ENCODE results near the gene ELOVL1. TPM values are rescaled to one million over a fixed set of nuclear protein-coding genes. Genes with fewer than 3 reads are reported as not detected.

ELOVL1 gene
- total RNA-seq, 2 donors from 2014 or later = 24.4 to 28.3 TPM

- DNase-seq = no peak
- WGBS, 2 experiments (ENCODE audit: insufficient coverage in 1 of 2, insufficient read length in 1 of 2) = 92 to 95% methylated on average over 2 of the region's 2 CpGs
- Histone ChIP-seq H3K4me1 (ENCODE audit: control insufficient read depth, insufficient read depth, low read length) (peaks cover 7% of the 10 kb centered on the region), H3K27ac (ENCODE audit: low read depth, low read length) (no peak overlapping the region), H3K9me3 (ENCODE audit: control insufficient read depth, low read length) (no peaks in the 10 kb centered on the region), H3K27me3 (ENCODE audit: control insufficient read depth, insufficient read depth, low read length, poor library complexity, severe bottlenecking) (no peaks in the 10 kb centered on the region), H3K9ac (ENCODE audit: extremely low read depth, low read length, poor library complexity, severe bottlenecking) (no peak overlapping the region), H3K4me3 (ENCODE audit: low read length) (no peak overlapping the region), H3K36me3 (ENCODE audit: control insufficient read depth, insufficient read depth, low read length) (peaks cover 35% of the 10 kb centered on the region)
- no peaks in the 10 kb centered on the region for H3K9me3 Mint-ChIP-seq
- no peak overlapping the region for H3K27ac Mint-ChIP-seq
- TF ChIP-seq CTCF (conservative IDR thresholded peaks at IDR 0.05) = no peak
- peaks cover 30% of the 10 kb centered on the region for H3K4me1 Mint-ChIP-seq
- H3K36me3 Mint-ChIP-seq (ENCODE audit: low read depth) = peaks cover 44% of the 10 kb centered on the region
- H3K27me3 Mint-ChIP-seq (ENCODE audit: insufficient read depth) = no peaks in the 10 kb centered on the region
- H3K4me3 Mint-ChIP-seq = peak overlapping the region; percentile 60
Observed at GRCh38 chr1:43365678-43366077, 2.1 kb downstream of the ELOVL1 start.

GRCh38 chr1:43363935-43364525 is 3.8 kb downstream of the ELOVL1 start:
- Mint-ChIP-seq H3K9me3 (no peaks in the 10 kb centered on the region), H3K27ac (no peak overlapping the region), H3K4me3 (no peak overlapping the region), H3K36me3 (ENCODE audit: low read depth) (peaks cover 55% of the 10 kb centered on the region), H3K4me1 (peaks cover 40% of the 10 kb centered on the region), H3K27me3 (ENCODE audit: insufficient read depth) (no peaks in the 10 kb centered on the region)
- H3K9me3 ChIP-seq (ENCODE audit: control insufficient read depth, low read length) = no peaks in the 10 kb centered on the region
- 83 to 92% methylated on average over 3 to 5 of the region's 5 CpGs for WGBS, 2 experiments (ENCODE audit: insufficient coverage in 1 of 2, insufficient read length in 1 of 2)
- H3K27me3 ChIP-seq (ENCODE audit: control insufficient read depth, insufficient read depth, low read length, poor library complexity, severe bottlenecking) = no peaks in the 10 kb centered on the region
- no peak overlapping the region for H3K4me3 ChIP-seq (ENCODE audit: low read length)
- H3K27ac ChIP-seq (ENCODE audit: low read depth, low read length) = no peak overlapping the region
- peaks cover 44% of the 10 kb centered on the region for H3K36me3 ChIP-seq (ENCODE audit: control insufficient read depth, insufficient read depth, low read length)
- TF ChIP-seq CTCF (conservative IDR thresholded peaks at IDR 0.05) = no peak
- no peak for DNase-seq
- H3K4me1 ChIP-seq (ENCODE audit: control insufficient read depth, insufficient read depth, low read length) = peaks cover 19% of the 10 kb centered on the region
- H3K9ac ChIP-seq (ENCODE audit: extremely low read depth, low read length, poor library complexity, severe bottlenecking) = no peak overlapping the region

- H3K27ac Mint-ChIP-seq = no peak overlapping the region
- Histone ChIP-seq H3K27ac (ENCODE audit: low read depth, low read length) (peak overlapping the region; percentile 11), H3K36me3 (ENCODE audit: control insufficient read depth, insufficient read depth, low read length) (peaks cover 44% of the 10 kb centered on the region), H3K27me3 (ENCODE audit: control insufficient read depth, insufficient read depth, low read length, poor library complexity, severe bottlenecking) (no peaks in the 10 kb centered on the region), H3K9ac (ENCODE audit: extremely low read depth, low read length, poor library complexity, severe bottlenecking) (no peak overlapping the region), H3K4me3 (ENCODE audit: low read length) (no peak overlapping the region), H3K9me3 (ENCODE audit: control insufficient read depth, low read length) (no peaks in the 10 kb centered on the region), H3K4me1 (ENCODE audit: control insufficient read depth, insufficient read depth, low read length) (peaks cover 13% of the 10 kb centered on the region)
- 91 to 93% methylated on average over 6 to 9 of the region's 9 CpGs for WGBS, 2 experiments (ENCODE audit: insufficient coverage in 1 of 2, insufficient read length in 1 of 2)
- H3K27me3 Mint-ChIP-seq (ENCODE audit: insufficient read depth) = no peaks in the 10 kb centered on the region
- H3K36me3 Mint-ChIP-seq (ENCODE audit: low read depth) = peaks cover 55% of the 10 kb centered on the region
- no peaks in the 10 kb centered on the region for H3K9me3 Mint-ChIP-seq
- no peak overlapping the region for H3K4me3 Mint-ChIP-seq
- peaks cover 34% of the 10 kb centered on the region for H3K4me1 Mint-ChIP-seq
- DNase-seq = no peak
- TF ChIP-seq CTCF (conservative IDR thresholded peaks at IDR 0.05) = no peak
Observed at GRCh38 chr1:43363283-43363934, 4.4 kb downstream of the ELOVL1 start.

Data from endodermal cell (in vitro differentiated cells).